SK-N-SH (cell line): ENCODE results near the gene TFEB. TPM values are rescaled to one million over a fixed set of nuclear protein-coding genes. Genes with fewer than 3 reads are reported as not detected.

Source experiments
- CTCF ChIA-PET: fragments of 300-600, 350-600 bp; formaldehyde crosslinking; extraction: SDS; loops from one replicate; lab custom pipeline; 2021; lab: Yijun Ruan, JAX
- POLR2A ChIA-PET: fragments of 350-600 bp; sonication (Branson Sonifier 250); formaldehyde crosslinking; extraction: SDS; loops from one replicate; lab custom pipeline; 2020; ENCODE audit warnings: antibody characterized with exemption, inconsistent platforms; lab: Yijun Ruan, JAX
- DNase-seq: peaks from one replicate; pipeline ENCODE4 v3.0.0; 2012
- H2AFZ ChIP-seq: fragments of 200-600 bp; sonication (generic); 2 replicates; pipeline ENCODE4 v1.8.1; 2016; ENCODE audit warnings: antibody characterized with exemption, mild to moderate bottlenecking, low read depth
- H3F3A ChIP-seq: fragments of 200-600 bp; sonication (generic); replicated peaks from 2 replicates; pipeline ENCODE3; 2016; ENCODE audit warnings: antibody characterized with exemption, mild to moderate bottlenecking; ENCODE audit not compliant: insufficient read depth
- H3K27ac ChIP-seq, 2 experiments: fragments of 200-500 bp in 1 of 2; fragments of 200-600 bp in 1 of 2; sonication (Bioruptor generic) in 1 of 2; sonication (generic), shearing (Covaris generic) in 1 of 2; 2 replicates each; pipeline versions ENCODE4 v1.5.1 to v1.6.1; 2014 to 2016; ENCODE audit warnings: low read depth in 2 of 2, inconsistent platforms in 1 of 2, low read length in 1 of 2, mild to moderate bottlenecking in 1 of 2, mixed read lengths in 1 of 2
- H3K27me3 ChIP-seq: fragments of 200-600 bp; sonication (generic), shearing (Covaris generic); 2 replicates; pipeline ENCODE4 v1.6.1; 2016; ENCODE audit warnings: mixed run types; ENCODE audit not compliant: insufficient read depth
- H3K36me3 ChIP-seq, 2 experiments: fragments of 200-500 bp in 1 of 2; fragments of 200-600 bp in 1 of 2; sonication (Bioruptor generic) in 1 of 2; sonication (generic) in 1 of 2; replicated peaks in 1 of 2; 2 replicates each; pipeline versions ENCODE3 to v1.5.1; 2014 to 2016; ENCODE audit warnings: low read length in 1 of 2, mild to moderate bottlenecking in 1 of 2; ENCODE audit not compliant: insufficient read depth in 2 of 2, control insufficient read depth in 1 of 2
- H3K4me1 ChIP-seq, 2 experiments: fragments of 200-500 bp in 1 of 2; fragments of 200-600 bp in 1 of 2; sonication (Bioruptor generic) in 1 of 2; sonication (generic), shearing (Covaris generic) in 1 of 2; 2 replicates each; pipeline versions ENCODE4 v1.5.1 to v1.6.1; 2014 to 2016; ENCODE audit warnings: low read depth in 1 of 2, low read length in 1 of 2, mixed run types in 1 of 2; ENCODE audit not compliant: insufficient read depth in 2 of 2, control insufficient read depth in 1 of 2
- H3K4me2 ChIP-seq: fragments of 200-600 bp; sonication (generic), shearing (Covaris generic); 2 replicates; pipeline ENCODE4 v1.6.1; 2017; ENCODE audit warnings: mixed run types
- H3K4me3 ChIP-seq, 2 experiments: fragments of 200-500 bp in 1 of 2; fragments of 200-600 bp in 1 of 2; sonication (Bioruptor generic) in 1 of 2; sonication (generic), shearing (Covaris generic) in 1 of 2; 2 replicates each; pipeline versions ENCODE4 v1.5.1 to v1.8.1; 2014 to 2016; ENCODE audit warnings: low read depth in 2 of 2, inconsistent platforms in 1 of 2, low read length in 1 of 2, mild to moderate bottlenecking in 1 of 2, mixed read lengths in 1 of 2, moderate library complexity in 1 of 2
- H3K79me2 ChIP-seq: fragments of 200-600 bp; sonication (generic); 2 replicates; pipeline ENCODE4 v1.8.1; 2017; ENCODE audit warnings: mild to moderate bottlenecking; ENCODE audit not compliant: insufficient read depth
- H3K9ac ChIP-seq: fragments of 200-600 bp; sonication (generic); 2 replicates; pipeline ENCODE4 v1.6.1; 2017; ENCODE audit warnings: mixed run types
- H3K9me2 ChIP-seq: fragments of 200-600 bp; sonication (generic); 2 replicates; pipeline ENCODE4 v1.6.1; 2017; ENCODE audit warnings: mixed run types
- H3K9me3 ChIP-seq: fragments of 200-600 bp; sonication (generic); 2 replicates; pipeline ENCODE4 v1.6.1; 2017; ENCODE audit warnings: mixed run types, mild to moderate bottlenecking, moderate library complexity
- H4K20me1 ChIP-seq: fragments of 200-600 bp; sonication (generic); 2 replicates; pipeline ENCODE4 v1.6.1; 2017; ENCODE audit warnings: mild to moderate bottlenecking, mixed run types; ENCODE audit not compliant: insufficient read depth
- ELF1 ChIP-seq: IDR thresholded peaks from 2 replicates; pipeline ENCODE4 v1.4.0; 2012
- EZH2phosphoT487 ChIP-seq: fragments of 200-600 bp; sonication (generic); IDR thresholded peaks from 2 replicates; pipeline ENCODE4 v1.6.1; 2017; ENCODE audit warnings: low read depth, mixed run types, mild to moderate bottlenecking, antibody characterized with exemption, moderate library complexity, borderline replicate concordance
- FOXJ3 ChIP-seq: sonication (generic); formaldehyde crosslinking; IDR thresholded peaks from 2 replicates; pipeline ENCODE4 v1.5.1; 2020; ENCODE audit warnings: mild to moderate bottlenecking, missing genetic modification reagents
- FOXM1 ChIP-seq: IDR thresholded peaks from 2 replicates; pipeline ENCODE4 v1.4.0; 2012; ENCODE audit warnings: low read depth, mild to moderate bottlenecking
- GATA2 ChIP-seq: sonication (generic); formaldehyde crosslinking; IDR thresholded peaks from 2 replicates; pipeline ENCODE4 v1.5.0; 2020; ENCODE audit warnings: mild to moderate bottlenecking, missing genetic modification reagents
- MEF2A ChIP-seq: IDR thresholded peaks from 2 replicates; pipeline ENCODE4 v1.4.0; 2012; ENCODE audit warnings: low read depth, borderline replicate concordance
- MXI1 ChIP-seq: IDR thresholded peaks from 2 replicates; pipeline ENCODE4 v1.6.1; 2012; ENCODE audit warnings: mild to moderate bottlenecking, low read depth, low read length, improper control_type of control experiment
- NFIC ChIP-seq: IDR thresholded peaks from 2 replicates; pipeline ENCODE4 v1.4.0; 2012; ENCODE audit warnings: borderline replicate concordance
- POLR2AphosphoS5 ChIP-seq: IDR thresholded peaks from 2 replicates; pipeline ENCODE4 v1.6.1; 2012; ENCODE audit warnings: low read depth, low read length
- SIN3A ChIP-seq: IDR thresholded peaks from 2 replicates; pipeline ENCODE4 v1.6.1; 2012; ENCODE audit warnings: low read depth, mild to moderate bottlenecking, low read length, moderate library complexity, borderline replicate concordance
- SMC3 ChIP-seq: IDR thresholded peaks from 2 replicates; pipeline ENCODE4 v1.6.1; 2012; ENCODE audit warnings: low read depth, low read length, improper control_type of control experiment
- TAF1 ChIP-seq: IDR thresholded peaks from 2 replicates; pipeline ENCODE4 v1.6.1; 2012; ENCODE audit warnings: low read depth, mild to moderate bottlenecking, low read length, moderate library complexity, borderline replicate concordance
- TEAD4 ChIP-seq: IDR thresholded peaks from 2 replicates; pipeline ENCODE4 v1.4.0; 2012; ENCODE audit warnings: mild to moderate bottlenecking, borderline replicate concordance; ENCODE audit not compliant: insufficient read depth
- YY1 ChIP-seq: IDR thresholded peaks from 2 replicates; pipeline ENCODE4 v1.4.0; 2012; ENCODE audit warnings: low read depth, mild to moderate bottlenecking
- WGBS: methylation state at CpG from one replicate; pipeline ENCODE4 v1.1.6; 2017; ENCODE audit warnings: low lambda C conversion rate; 5-methylcytosine and 5-hydroxymethylcytosine counted together
- polyA plus RNA-seq, 3 experiments: library from polyadenylated mRNA; depleted of rRNA; stranded (reverse); fragments of >200 nt; gene quantifications; 2 replicates each; pipeline ENCODE4 v1.2.3, GENCODE V29; 2012
- TF ChIP-seq, protein P1 (sequence below): fragments of 150-350 bp; IDR thresholded peaks from 2 replicates; pipeline ENCODE4 v1.6.1; 2017; ENCODE audit warnings: antibody characterized with exemption, low read length, low read depth, borderline replicate concordance
- TF ChIP-seq, protein P2 (sequence below): IDR thresholded peaks from 2 replicates; pipeline ENCODE4 v1.4.0; 2012; ENCODE audit warnings: low read depth, borderline replicate concordance

TFEB gene
- polyA plus RNA-seq, 1 of the 3 experiments (the other 2 are of a cell fraction) = 6.2 TPM

DNA sequence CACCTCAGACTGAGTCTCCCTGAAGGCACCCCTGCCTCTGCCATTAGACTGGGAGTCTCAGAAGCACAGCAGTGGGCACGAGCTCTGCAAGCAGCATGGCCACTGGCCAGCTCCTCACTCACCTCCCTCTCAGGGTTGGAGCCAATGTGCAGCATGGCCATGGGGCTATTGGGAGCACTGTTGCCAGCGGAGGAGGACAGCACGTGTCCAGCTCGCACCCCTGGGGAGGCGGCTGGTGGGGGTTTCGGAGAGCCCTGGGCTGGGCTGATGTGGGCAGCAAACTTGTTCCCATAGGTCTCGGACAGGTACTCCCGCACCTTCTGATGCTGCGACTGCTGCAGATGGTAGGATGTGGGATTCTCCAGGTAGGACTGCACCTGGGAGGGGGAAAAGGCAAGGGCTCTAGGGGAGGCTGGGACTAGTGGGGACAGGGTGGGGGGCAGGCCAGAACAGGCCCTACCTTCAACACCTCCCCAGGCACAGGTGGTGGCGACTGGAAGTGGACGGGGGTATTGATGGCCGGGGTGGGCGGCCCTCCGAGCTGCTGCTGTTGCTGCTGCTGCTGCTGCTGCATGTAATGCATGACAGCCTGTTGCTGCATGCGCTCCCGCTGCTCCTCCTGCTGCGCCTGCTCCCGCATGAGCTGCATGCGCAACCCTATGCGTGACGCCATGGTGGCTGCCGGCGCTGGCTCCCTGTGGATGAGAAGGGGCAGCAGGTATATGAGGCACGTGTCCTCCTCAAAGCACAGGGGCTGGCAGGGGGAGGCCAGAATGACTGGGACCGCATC, 44.7 kb downstream of the TFEB start:
- TF ChIP-seq MXI1 = no peak
- no peak for TF ChIP-seq POLR2AphosphoS5
- no peak for TF ChIP-seq YY1
- no peak for TF ChIP-seq TAF1
- no peak for TF ChIP-seq GATA2 (CRISPR knock-in tag)
- no peak for TF ChIP-seq ELF1
- TF ChIP-seq NFIC = no peak
- no peak for TF ChIP-seq FOXJ3 (CRISPR knock-in tag)
- no peak for TF ChIP-seq SMC3
- TF ChIP-seq FOXM1 = no peak
- TF ChIP-seq, protein P1, sequence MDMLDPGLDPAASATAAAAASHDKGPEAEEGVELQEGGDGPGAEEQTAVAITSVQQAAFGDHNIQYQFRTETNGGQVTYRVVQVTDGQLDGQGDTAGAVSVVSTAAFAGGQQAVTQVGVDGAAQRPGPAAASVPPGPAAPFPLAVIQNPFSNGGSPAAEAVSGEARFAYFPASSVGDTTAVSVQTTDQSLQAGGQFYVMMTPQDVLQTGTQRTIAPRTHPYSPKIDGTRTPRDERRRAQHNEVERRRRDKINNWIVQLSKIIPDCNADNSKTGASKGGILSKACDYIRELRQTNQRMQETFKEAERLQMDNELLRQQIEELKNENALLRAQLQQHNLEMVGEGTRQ = no peak
- TF ChIP-seq, protein P2, sequence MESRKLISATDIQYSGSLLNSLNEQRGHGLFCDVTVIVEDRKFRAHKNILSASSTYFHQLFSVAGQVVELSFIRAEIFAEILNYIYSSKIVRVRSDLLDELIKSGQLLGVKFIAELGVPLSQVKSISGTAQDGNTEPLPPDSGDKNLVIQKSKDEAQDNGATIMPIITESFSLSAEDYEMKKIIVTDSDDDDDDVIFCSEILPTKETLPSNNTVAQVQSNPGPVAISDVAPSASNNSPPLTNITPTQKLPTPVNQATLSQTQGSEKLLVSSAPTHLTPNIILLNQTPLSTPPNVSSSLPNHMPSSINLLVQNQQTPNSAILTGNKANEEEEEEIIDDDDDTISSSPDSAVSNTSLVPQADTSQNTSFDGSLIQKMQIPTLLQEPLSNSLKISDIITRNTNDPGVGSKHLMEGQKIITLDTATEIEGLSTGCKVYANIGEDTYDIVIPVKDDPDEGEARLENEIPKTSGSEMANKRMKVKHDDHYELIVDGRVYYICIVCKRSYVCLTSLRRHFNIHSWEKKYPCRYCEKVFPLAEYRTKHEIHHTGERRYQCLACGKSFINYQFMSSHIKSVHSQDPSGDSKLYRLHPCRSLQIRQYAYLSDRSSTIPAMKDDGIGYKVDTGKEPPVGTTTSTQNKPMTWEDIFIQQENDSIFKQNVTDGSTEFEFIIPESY = no peak
- TF ChIP-seq SIN3A = no peak
- no peak for TF ChIP-seq EZH2phosphoT487
- TF ChIP-seq TEAD4 = no peak
- TF ChIP-seq MEF2A = no peak
- ChIA-PET CTCF (interaction anchor here (0.8 to 19.4 kb wide), 6 partner anchors 8 to 321 kb away, joined by 3 to 504 read pairs (median 6); partner anchors contain the start of gene TOMM6), POLR2A (no interaction called here)
- no peaks in the 10 kb centered on the region for H3K9me3 ChIP-seq
- H2AFZ ChIP-seq = no peak overlapping the region
- no peaks in the 10 kb centered on the region for H3K27me3 ChIP-seq
- peaks cover 1 to 6% of the 10 kb centered on the region in 2 experiments for H3K36me3 ChIP-seq
- WGBS = 98% methylated on average over 8 of the region's 25 CpGs
- H3K4me3 ChIP-seq = no peak overlapping the region
- DNase-seq = no peak
- no peak overlapping the region for H3K9ac ChIP-seq
- H4K20me1 ChIP-seq = no peaks in the 10 kb centered on the region
- no peaks in the 10 kb centered on the region for H3K79me2 ChIP-seq
- H3K9me2 ChIP-seq = no peaks in the 10 kb centered on the region
- peaks cover 4 to 8% of the 10 kb centered on the region in 2 experiments; a peak in 2 of 4 replicates for H3K4me1 ChIP-seq
- H3K27ac ChIP-seq = no peak overlapping the region
- no peaks in the 10 kb centered on the region for H3F3A ChIP-seq
- H3K4me2 ChIP-seq = no peak overlapping the region
